PC-3 (cell line): ENCODE measurements around the gene KCNK6. TPM values are rescaled to one million over a fixed set of nuclear protein-coding genes. Genes with fewer than 3 reads are reported as not detected.

Experiments used
- ATAC-seq: fragments of 200-7000 bp; cut with Tn5 transposase; 2 replicates; pipeline ENCODE4 v1.9.1; 2020; ENCODE audit warnings: mild to moderate bottlenecking, moderate library complexity
- BruUV-seq: library from RNA; stranded (reverse); fragments of 400-500 nt; replicated peaks from 2 replicates; lab custom pipeline; 2021; lab: Mats Ljungman, UMichigan
- CTCF ChIA-PET: fragments of 300-600 bp; sonication (Branson Sonifier 250); formaldehyde crosslinking; loops from one replicate; lab custom pipeline; 2022; ENCODE audit warnings: antibody characterized with exemption; lab: Charles Lee
- POLR2A ChIA-PET: fragments of 300-600 bp; sonication (Branson Sonifier 250); formaldehyde crosslinking; loops from one replicate; lab custom pipeline; 2022; ENCODE audit warnings: antibody characterized with exemption; ENCODE audit not compliant: unreplicated experiment; lab: Charles Lee
- DNase-seq: peaks from one replicate; pipeline ENCODE4 v3.0.0-alpha.2; 2015
- H2AFZ ChIP-seq: fragments of 300-600 bp; sonication (generic); 2 replicates; pipeline ENCODE4 v1.6.0; 2016; ENCODE audit warnings: antibody characterized with exemption, low read length
- H3F3A ChIP-seq: fragments of 300-600 bp; sonication (generic); one replicate; pipeline ENCODE4 v1.6.0; 2017; ENCODE audit warnings: antibody characterized with exemption, low read length, control low read depth, mild to moderate bottlenecking; ENCODE audit not compliant: unreplicated experiment
- H3K27ac ChIP-seq: fragments of 300-600 bp; sonication (generic); 2 replicates; pipeline ENCODE4 v1.5.1; 2016; ENCODE audit warnings: mild to moderate bottlenecking, low read length
- H3K27me3 ChIP-seq: fragments of 300-600 bp; sonication (generic); 2 replicates; pipeline ENCODE4 v1.6.1; 2016; ENCODE audit warnings: low read length, mixed read lengths
- H3K36me3 ChIP-seq: fragments of 300-600 bp; sonication (generic); 2 replicates; pipeline ENCODE4 v1.6.1; 2016; ENCODE audit warnings: low read depth, mixed run types, low read length, mixed read lengths
- H3K4me1 ChIP-seq: fragments of 300-600 bp; sonication (generic); 2 replicates; pipeline ENCODE4 v1.5.1; 2016; ENCODE audit warnings: low read length; ENCODE audit not compliant: insufficient read depth
- H3K4me2 ChIP-seq: fragments of 300-600 bp; sonication (generic); 2 replicates; pipeline ENCODE4 v1.6.0; 2016; ENCODE audit warnings: low read length
- H3K4me3 ChIP-seq: fragments of 300-600 bp; sonication (generic); 2 replicates; pipeline ENCODE4 v1.5.1; 2016; ENCODE audit warnings: mild to moderate bottlenecking, low read length, mixed read lengths
- H3K79me2 ChIP-seq: fragments of 300-600 bp; sonication (generic); 2 replicates; pipeline ENCODE4 v1.6.1; 2017; ENCODE audit warnings: low read length, mixed read lengths
- H3K9ac ChIP-seq: fragments of 300-600 bp; sonication (generic); 2 replicates; pipeline ENCODE4 v1.6.0; 2016; ENCODE audit warnings: mild to moderate bottlenecking, low read length
- H3K9me2 ChIP-seq: fragments of 300-600 bp; sonication (generic); replicated peaks from 2 replicates; pipeline ENCODE4 v1.6.1; 2016; ENCODE audit warnings: mixed run types, low read length, mixed read lengths
- H3K9me3 ChIP-seq: fragments of 300-600 bp; sonication (generic); 2 replicates; pipeline ENCODE4 v1.6.1; 2016; ENCODE audit warnings: low read length, mixed read lengths
- H4K20me1 ChIP-seq: fragments of 300-600 bp; sonication (generic); 2 replicates; pipeline ENCODE4 v1.6.1; 2016; ENCODE audit warnings: low read length, mixed read lengths
- CTCF ChIP-seq: fragments of 300-600 bp; sonication (generic); conservative IDR thresholded peaks from 2 replicates; pipeline ENCODE4 v1.5.1; 2017; ENCODE audit warnings: antibody characterized with exemption, low read depth, mild to moderate bottlenecking, low read length
- EZH2 ChIP-seq: fragments of 300-600 bp; sonication (generic); IDR thresholded peaks from one replicate; pipeline ENCODE4 v1.6.1; 2017; ENCODE audit warnings: antibody characterized with exemption, mild to moderate bottlenecking, low read length; ENCODE audit not compliant: unreplicated experiment
- EZH2phosphoT487 ChIP-seq: fragments of 300-600 bp; sonication (generic); IDR thresholded peaks from 2 replicates; pipeline ENCODE4 v1.6.1; 2018; ENCODE audit warnings: mild to moderate bottlenecking, antibody characterized with exemption, low read length, borderline replicate concordance
- intact Hi-C: fragments of 100-400 bp; cut with micrococcal nuclease; formaldehyde crosslinking; loops from 2 replicates; pipeline ENCODE4 v1.9.0; 2023
- total RNA-seq: library from RNA; depleted of rRNA; stranded (reverse); fragments of >200 nt; gene quantifications from 2 replicates; pipeline ENCODE4 v1.2.3, GENCODE V29; 2014; rRNA removed

The KCNK6 gene
- total RNA-seq, 1 experiment from 2014 or later = 3.3 TPM

GRCh38 chr19:38377052-38377451 is 57.4 kb downstream of the KCNK6 start:
- H3K27ac ChIP-seq = no peak overlapping the region
- peaks cover 36% of the 10 kb centered on the region for H3K79me2 ChIP-seq
- TF ChIP-seq EZH2phosphoT487 = no peak
- TF ChIP-seq EZH2 = no peak
- no peak for TF ChIP-seq CTCF
- H4K20me1 ChIP-seq = peaks cover 16% of the 10 kb centered on the region; the same call in 1 of the 2 replicates
- H3K27me3 ChIP-seq = no peaks in the 10 kb centered on the region
- peak overlapping the region; percentile 98; the same call in 1 of the 2 replicates for H3K4me2 ChIP-seq
- intact Hi-C loops = no loop called here
- no peak overlapping the region for H3K9ac ChIP-seq
- DNase-seq (no peak), ATAC-seq (no peak)
- no peak overlapping the region; the same call in 1 of the 2 replicates for H3K4me3 ChIP-seq
- POLR2A ChIA-PET = no interaction called here
- peaks cover 15% of the 10 kb centered on the region for H3K36me3 ChIP-seq
- no peaks in the 10 kb centered on the region for H3K9me3 ChIP-seq
- peaks cover 15% of the 10 kb centered on the region for H3K4me1 ChIP-seq
- no TSS peak for BruUV-seq
- H3F3A ChIP-seq = no peaks in the 10 kb centered on the region
- H3K9me2 ChIP-seq = no peaks in the 10 kb centered on the region
- H2AFZ ChIP-seq = no peak overlapping the region
- CTCF ChIA-PET = no interaction called here

- no peak for TF ChIP-seq EZH2
- no peak for TF ChIP-seq EZH2phosphoT487
- no peak for TF ChIP-seq CTCF
- Histone ChIP-seq H3K9me2 (no peaks in the 10 kb centered on the region), H3K27me3 (no peaks in the 10 kb centered on the region), H2AFZ (no peak overlapping the region), H3F3A (no peaks in the 10 kb centered on the region), H3K4me2 (no peak overlapping the region), H3K9ac (no peak overlapping the region), H3K4me3 (no peak overlapping the region), H3K79me2 (peaks cover 36% of the 10 kb centered on the region), H3K4me1 (peaks cover 15% of the 10 kb centered on the region), H3K27ac (no peak overlapping the region), H3K36me3 (peaks cover 23% of the 10 kb centered on the region), H3K9me3 (no peaks in the 10 kb centered on the region), H4K20me1 (peaks cover 16% of the 10 kb centered on the region; the same call in 1 of the 2 replicates)
- ChIA-PET CTCF (no interaction called here), POLR2A (no interaction called here)
- no peak for DNase-seq
- intact Hi-C loops = no loop called here
- BruUV-seq = no TSS peak
- no peak for ATAC-seq
Observed at GRCh38 chr19:38378866-38379265, 59.2 kb downstream of the KCNK6 start.

- TF ChIP-seq CTCF (no peak), EZH2phosphoT487 (no peak), EZH2 (no peak)
- Histone ChIP-seq H3K4me3 (no peak overlapping the region), H3K4me1 (peaks cover 8% of the 10 kb centered on the region), H2AFZ (no peak overlapping the region), H4K20me1 (peaks cover 10% of the 10 kb centered on the region; the same call in 1 of the 2 replicates), H3K4me2 (no peak overlapping the region), H3K9me2 (no peaks in the 10 kb centered on the region), H3K27ac (no peak overlapping the region), H3K36me3 (peaks cover 23% of the 10 kb centered on the region), H3K27me3 (no peaks in the 10 kb centered on the region), H3F3A (no peaks in the 10 kb centered on the region), H3K9ac (no peak overlapping the region), H3K79me2 (peaks cover 21% of the 10 kb centered on the region), H3K9me3 (no peaks in the 10 kb centered on the region)
- ATAC-seq (no peak), DNase-seq (no peak)
- ChIA-PET CTCF (no interaction called here), POLR2A (no interaction called here)
- intact Hi-C loops = no loop called here
- no TSS peak for BruUV-seq
Observed at GRCh38 chr19:38381138-38381537, 61.5 kb downstream of the KCNK6 start.

Other genes with a start within 250 kb of the KCNK6 start
- 7.7 and 8.1 TPM in 2 replicates for gene DPF1, start 95.6 kb upstream of the KCNK6 start, total RNA-seq
- gene PPP1R14A, start 63.5 kb upstream of the KCNK6 start, total RNA-seq = not detected in 2 replicates
- 442 and 650 TPM in 2 replicates for gene SPINT2, start 55.3 kb upstream of the KCNK6 start, total RNA-seq
- 169 and 212 TPM in 2 replicates for gene C19orf33, start 15.6 kb upstream of the KCNK6 start, total RNA-seq
- gene YIF1B, start 3.9 kb upstream of the KCNK6 start, total RNA-seq = 62.9 and 72.3 TPM in 2 replicates
- gene CATSPERG, start 16.0 kb downstream of the KCNK6 start, total RNA-seq = 0.44 and 2.5 TPM in 2 replicates
- 290 and 367 TPM in 2 replicates for gene PSMD8, start 54.7 kb downstream of the KCNK6 start, total RNA-seq
- 0.29 and 0.73 TPM in 2 replicates for gene GGN, start 68.2 kb downstream of the KCNK6 start, total RNA-seq
- 3.1 and 4.1 TPM in 2 replicates for gene SPRED3, start 68.9 kb downstream of the KCNK6 start, total RNA-seq
- gene FAM98C, start 83.2 kb downstream of the KCNK6 start, total RNA-seq = 23.5 and 53.6 TPM in 2 replicates
- gene RASGRP4, start 106.4 kb downstream of the KCNK6 start, total RNA-seq = not detected in 2 replicates
- gene RYR1, start 113.8 kb downstream of the KCNK6 start, total RNA-seq = not detected in 2 replicates